HTR-8/SVneo (cell line): Measurements from ENCODE around the gene HS1BP3.

ENCODE experiments used
- DNase-seq: peaks from one replicate; pipeline ENCODE4 v3.0.0; 2011; ENCODE audit warnings: low spot score, mixed read lengths; ENCODE audit not compliant: insufficient read length
- FAIRE-seq: peaks from 2 replicates; lab custom pipeline; 2011; peaks lifted over from hg19 to GRCh38; lab: Jason Lieb, UNC

The HS1BP3 gene

GRCh38 chr2:20592106-20593071 lies 58.5 kb downstream of the HS1BP3 start:
- FAIRE-seq, result no peak
- DNase-seq, result no peak

- no peak for FAIRE-seq
- DNase-seq, result no peak
Observed at GRCh38 chr2:20590704-20591515, 60.0 kb downstream of the HS1BP3 start.

GRCh38 chr2:20589975-20590703 lies 60.8 kb downstream of the HS1BP3 start:
- FAIRE-seq (no peak), DNase-seq (no peak)

- DNase-seq, result no peak
- no peak for FAIRE-seq
Observed at GRCh38 chr2:20588918-20589871, 61.7 kb downstream of the HS1BP3 start.

GRCh38 chr2:20585710-20586594 lies 64.9 kb downstream of the HS1BP3 start:
- peak; percentile 85 for FAIRE-seq
- DNase-seq, result no peak

GRCh38 chr2:20585359-20585709 lies 65.6 kb downstream of the HS1BP3 start:
- FAIRE-seq (no peak), DNase-seq (no peak)

GRCh38 chr2:20584399-20585358 lies 66.2 kb downstream of the HS1BP3 start:
- DNase-seq, result peak; percentile 98
- FAIRE-seq, result peak; percentile 97

GRCh38 chr2:20584045-20584398 lies 66.9 kb downstream of the HS1BP3 start:
- peak; percentile 89 for DNase-seq
- FAIRE-seq, result no peak

GRCh38 chr2:20583425-20583881 lies 67.4 kb downstream of the HS1BP3 start:
- no peak for DNase-seq
- FAIRE-seq, result no peak

- DNase-seq, result no peak
- no peak for FAIRE-seq
Observed at GRCh38 chr2:20582600-20583221, 68.2 kb downstream of the HS1BP3 start.

- FAIRE-seq (no peak), DNase-seq (no peak)
Observed at GRCh38 chr2:20580690-20581437, 70.0 kb downstream of the HS1BP3 start.

- DNase-seq (no peak), FAIRE-seq (no peak)
Observed at GRCh38 chr2:20579866-20580265, 71.0 kb downstream of the HS1BP3 start.

GRCh38 chr2:20578895-20579825 lies 71.7 kb downstream of the HS1BP3 start:
- DNase-seq (peak; percentile 96), FAIRE-seq (peak; percentile 91)

- DNase-seq, result no peak
Observed at GRCh38 chr2:20578266-20578894, 72.5 kb downstream of the HS1BP3 start.

More at GRCh38 chr2:20578266-20578894, 72.5 kb downstream of the HS1BP3 start:
- FAIRE-seq, result no peak
